CD4-positive, CD25-positive, alpha-beta regulatory T cell (primary cell): ENCODE measurements around the gene RAD51B. TPM values are rescaled to one million over a fixed set of nuclear protein-coding genes. Genes with fewer than 3 reads are reported as not detected.

Experiments used
- ATAC-seq, 2 donors: fragments of 150-1000 bp; cut with Tn5 transposase; one replicate each; pipeline ENCODE4 v1.10.0; 2021; ENCODE audit warnings: low read depth in 2 of 2, moderate number of reproducible peaks in 2 of 2, moderate library complexity in 1 of 2
- DNase-seq, 3 donors: peaks; one replicate each; pipeline versions ENCODE4 v3.0.0 to v3.0.0-alpha.2; 2012 to 2022; ENCODE audit warnings: mixed read lengths in 1 of 3
- H3K27ac ChIP-seq: one replicate; pipeline ENCODE4 v1.7.0; 2013; ENCODE audit warnings: mild to moderate bottlenecking, low read length; ENCODE audit not compliant: insufficient read depth, poor library complexity, severe bottlenecking
- H3K27me3 ChIP-seq: one replicate; pipeline ENCODE4 v1.7.0; 2013; ENCODE audit warnings: low read length; ENCODE audit not compliant: control insufficient read depth, insufficient read depth
- H3K36me3 ChIP-seq: one replicate; pipeline ENCODE4 v1.7.0; 2013; ENCODE audit warnings: mild to moderate bottlenecking, low read length, moderate library complexity; ENCODE audit not compliant: control insufficient read depth, insufficient read depth
- H3K4me1 ChIP-seq: 2 replicates; pipeline ENCODE4 v1.7.0; 2013; ENCODE audit warnings: mild to moderate bottlenecking, low read length; ENCODE audit not compliant: insufficient read depth, control insufficient read depth, poor library complexity, severe bottlenecking
- H3K4me3 ChIP-seq: one replicate; pipeline ENCODE4 v1.7.0; 2013; ENCODE audit warnings: low read depth, mild to moderate bottlenecking, low read length, moderate library complexity
- H3K9me3 ChIP-seq, 2 experiments: 1 replicate in 1 of 2; 2 replicates in 1 of 2; pipeline ENCODE4 v1.7.0; 2013; ENCODE audit warnings: low read length in 2 of 2, mild to moderate bottlenecking in 1 of 2, moderate library complexity in 1 of 2; ENCODE audit not compliant: control insufficient read depth in 2 of 2
- H3K27ac Mint-ChIP-seq, 3 donors: one replicate each; pipeline ENCODE4 v1.8.0; 2020 to 2022; ENCODE audit warnings: mild to moderate bottlenecking in 3 of 3, mixed read lengths in 3 of 3, moderate library complexity in 2 of 3
- H3K27me3 Mint-ChIP-seq: one replicate; pipeline ENCODE4 v1.8.0; 2022; ENCODE audit warnings: mild to moderate bottlenecking, mixed read lengths
- H3K36me3 Mint-ChIP-seq: one replicate; pipeline ENCODE4 v1.8.0; 2020; ENCODE audit warnings: mixed read lengths
- H3K4me1 Mint-ChIP-seq, 4 donors: one replicate each; pipeline ENCODE4 v1.8.0; 2020 to 2022; ENCODE audit warnings: mixed read lengths in 4 of 4, mild to moderate bottlenecking in 1 of 4
- H3K4me3 Mint-ChIP-seq, 4 donors: one replicate each; pipeline ENCODE4 v1.8.0; 2020 to 2022; ENCODE audit warnings: mild to moderate bottlenecking in 4 of 4, mixed read lengths in 4 of 4, moderate library complexity in 3 of 4
- H3K9me3 Mint-ChIP-seq, 7 donors: one replicate each; pipeline ENCODE4 v1.8.0; 2020 to 2022; ENCODE audit warnings: mixed read lengths in 7 of 7, mild to moderate bottlenecking in 3 of 7, moderate library complexity in 2 of 7
- polyA plus RNA-seq, 4 donors: library from polyadenylated mRNA; unstranded; fragments of 300-500 nt; fragmentation: Illumina TruSeq; gene quantifications; one replicate each; pipeline ENCODE4 v1.2.3, GENCODE V29; 2021
- total RNA-seq: library from RNA; stranded (reverse); gene quantifications from one replicate; pipeline ENCODE4 v1.2.3, GENCODE V29; 2022

The RAD51B gene
- total and polyA plus RNA-seq, 5 donors from 2014 or later: 19.1 to 40.2 (median 28.1) TPM

DNA sequence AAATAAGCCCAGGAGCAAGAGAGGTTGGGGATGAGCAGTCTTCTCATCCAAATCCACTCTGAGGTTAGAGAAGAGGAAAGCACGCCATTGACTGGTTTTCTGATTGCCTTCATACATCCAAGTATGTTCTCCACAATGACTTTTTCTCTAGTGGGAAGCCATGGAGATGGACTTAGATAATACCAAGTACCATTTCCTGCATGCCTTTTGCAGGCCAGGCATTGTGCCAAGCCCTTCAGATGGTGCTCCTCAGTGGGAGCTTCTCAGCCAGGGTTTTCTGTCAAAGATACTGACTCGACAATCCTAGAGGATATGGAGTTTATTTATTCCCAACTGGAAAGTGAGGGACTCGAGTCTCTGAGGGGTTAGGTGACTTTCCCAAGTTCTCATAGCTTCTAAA is 755.3 kb downstream of the RAD51B start:
- DNase-seq (no peak), ATAC-seq (no peak)
- Histone ChIP-seq H3K4me1 (no peaks in the 10 kb centered on the region), H3K4me3 (no peak overlapping the region), H3K36me3 (no peaks in the 10 kb centered on the region), H3K27me3 (no peaks in the 10 kb centered on the region), H3K27ac (no peak overlapping the region), H3K9me3 (no peaks in the 10 kb centered on the region)
- no peak overlapping the region for H3K4me3 Mint-ChIP-seq
- H3K9me3 Mint-ChIP-seq: peaks cover 0 to 1% (median 0%) of the 10 kb centered on the region in 7 donors
- no peak overlapping the region for H3K27ac Mint-ChIP-seq
- H3K36me3 Mint-ChIP-seq: no peaks in the 10 kb centered on the region
- H3K4me1 Mint-ChIP-seq: peaks cover 0 to 4% (median 0%) of the 10 kb centered on the region in 4 donors
- no peaks in the 10 kb centered on the region for H3K27me3 Mint-ChIP-seq

DNA sequence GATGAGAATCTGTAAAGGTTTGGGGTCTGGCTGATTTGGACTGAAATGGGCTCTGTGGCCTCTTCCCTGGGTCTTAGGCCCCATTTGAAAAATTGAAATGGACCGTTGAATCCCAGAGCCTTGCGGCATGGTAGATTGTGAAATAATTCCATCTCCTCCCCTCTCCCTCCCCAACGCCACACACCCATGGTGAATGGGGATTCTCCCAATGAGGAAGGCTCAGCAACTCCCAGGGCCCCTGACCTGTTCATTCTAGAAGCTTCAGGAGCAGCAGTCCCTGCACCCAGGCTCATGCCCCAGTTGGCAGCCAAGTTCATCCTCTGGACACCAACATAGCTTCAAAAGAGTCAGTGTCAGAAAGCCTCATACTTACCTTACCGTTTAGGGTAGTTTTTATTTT is 755.8 kb downstream of the RAD51B start:
- Histone ChIP-seq H3K27me3 (no peaks in the 10 kb centered on the region), H3K4me3 (no peak overlapping the region), H3K9me3 (no peaks in the 10 kb centered on the region), H3K36me3 (no peaks in the 10 kb centered on the region), H3K4me1 (no peaks in the 10 kb centered on the region), H3K27ac (no peak overlapping the region)
- Mint-ChIP-seq H3K27me3 (no peaks in the 10 kb centered on the region), H3K9me3 (peaks cover 0 to 1% (median 0%) of the 10 kb centered on the region in 7 donors), H3K36me3 (no peaks in the 10 kb centered on the region), H3K4me3 (no peak overlapping the region), H3K4me1 (peaks cover 0 to 4% (median 0%) of the 10 kb centered on the region in 4 donors), H3K27ac (no peak overlapping the region)
- ATAC-seq (no peak), DNase-seq (no peak)

DNA sequence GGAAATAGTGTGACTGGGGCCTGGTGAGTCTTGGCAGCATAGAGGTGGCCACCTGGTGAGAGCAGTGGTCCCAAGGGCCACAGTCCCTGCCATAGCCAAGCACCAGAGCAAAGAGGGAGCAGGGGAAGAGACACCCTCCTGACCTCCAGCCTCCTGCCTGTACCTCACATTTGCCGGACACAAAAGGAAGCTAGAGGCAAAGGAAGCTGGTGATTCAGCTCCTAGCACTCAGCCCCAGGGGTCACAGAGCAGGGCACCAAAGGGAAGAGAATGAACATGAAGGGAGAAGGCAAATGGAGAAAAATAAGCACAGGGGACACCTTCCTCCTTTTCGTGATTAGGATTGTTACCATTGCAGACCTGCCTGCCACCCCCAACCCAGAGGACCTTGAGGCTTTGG is 756.5 kb downstream of the RAD51B start:
- Histone ChIP-seq H3K36me3 (no peaks in the 10 kb centered on the region), H3K27me3 (no peaks in the 10 kb centered on the region), H3K27ac (no peak overlapping the region), H3K9me3 (no peaks in the 10 kb centered on the region), H3K4me3 (no peak overlapping the region), H3K4me1 (no peaks in the 10 kb centered on the region)
- Mint-ChIP-seq H3K27me3 (no peaks in the 10 kb centered on the region), H3K36me3 (no peaks in the 10 kb centered on the region), H3K27ac (no peak overlapping the region), H3K9me3 (peaks cover 0 to 2% (median 0%) of the 10 kb centered on the region in 7 donors), H3K4me1 (peaks cover 0 to 4% (median under 1%) of the 10 kb centered on the region in 4 donors), H3K4me3 (no peak overlapping the region)
- ATAC-seq (no peak), DNase-seq (no peak)

DNA sequence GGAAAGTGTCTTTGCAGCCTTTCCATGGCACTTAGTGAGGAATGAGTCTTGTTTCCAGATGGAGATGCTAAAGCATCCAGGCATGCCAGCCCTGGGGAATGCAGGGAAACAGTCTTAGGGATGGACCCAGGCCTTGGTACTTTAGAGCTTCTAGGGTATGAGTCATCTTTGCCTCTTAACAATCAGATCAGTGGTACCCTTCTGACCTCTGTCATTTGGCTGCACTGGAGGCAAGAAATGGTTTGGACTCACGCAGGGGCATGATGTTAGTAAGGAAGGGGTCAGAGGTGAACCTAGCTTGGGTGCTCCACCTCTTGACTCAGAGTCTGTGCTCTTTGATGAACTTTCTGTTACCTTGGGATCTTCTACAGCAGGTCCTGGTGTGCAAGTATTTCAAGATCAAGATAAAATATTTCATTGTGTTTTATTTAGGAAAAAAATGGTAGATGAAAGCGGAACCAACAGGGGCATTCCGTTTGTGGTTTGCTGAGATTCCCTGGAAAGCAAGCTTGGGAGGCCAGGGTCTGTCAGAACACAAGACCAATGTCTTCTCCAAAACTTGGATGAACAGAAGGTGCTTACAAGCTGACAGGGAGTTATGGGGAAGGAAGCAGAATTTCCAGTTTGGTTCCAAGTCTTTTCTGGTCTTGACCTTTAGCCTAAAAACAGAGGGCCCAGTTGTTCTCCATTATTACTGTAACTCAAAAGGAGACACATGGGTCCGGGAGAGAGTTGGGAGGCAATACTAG is 757.1 kb downstream of the RAD51B start:
- Mint-ChIP-seq H3K36me3 (no peaks in the 10 kb centered on the region), H3K4me3 (no peak overlapping the region), H3K27me3 (no peaks in the 10 kb centered on the region), H3K9me3 (peaks cover 0 to 2% (median 0%) of the 10 kb centered on the region in 7 donors), H3K4me1 (peaks cover 0 to 4% (median under 1%) of the 10 kb centered on the region in 4 donors), H3K27ac (no peak overlapping the region)
- no peaks in the 10 kb centered on the region for H3K4me1 ChIP-seq
- H3K36me3 ChIP-seq: no peaks in the 10 kb centered on the region
- no peaks in the 10 kb centered on the region for H3K27me3 ChIP-seq
- no peaks in the 10 kb centered on the region for H3K9me3 ChIP-seq
- no peak for ATAC-seq
- no peak overlapping the region for H3K4me3 ChIP-seq
- DNase-seq: no peak
- no peak overlapping the region for H3K27ac ChIP-seq

DNA sequence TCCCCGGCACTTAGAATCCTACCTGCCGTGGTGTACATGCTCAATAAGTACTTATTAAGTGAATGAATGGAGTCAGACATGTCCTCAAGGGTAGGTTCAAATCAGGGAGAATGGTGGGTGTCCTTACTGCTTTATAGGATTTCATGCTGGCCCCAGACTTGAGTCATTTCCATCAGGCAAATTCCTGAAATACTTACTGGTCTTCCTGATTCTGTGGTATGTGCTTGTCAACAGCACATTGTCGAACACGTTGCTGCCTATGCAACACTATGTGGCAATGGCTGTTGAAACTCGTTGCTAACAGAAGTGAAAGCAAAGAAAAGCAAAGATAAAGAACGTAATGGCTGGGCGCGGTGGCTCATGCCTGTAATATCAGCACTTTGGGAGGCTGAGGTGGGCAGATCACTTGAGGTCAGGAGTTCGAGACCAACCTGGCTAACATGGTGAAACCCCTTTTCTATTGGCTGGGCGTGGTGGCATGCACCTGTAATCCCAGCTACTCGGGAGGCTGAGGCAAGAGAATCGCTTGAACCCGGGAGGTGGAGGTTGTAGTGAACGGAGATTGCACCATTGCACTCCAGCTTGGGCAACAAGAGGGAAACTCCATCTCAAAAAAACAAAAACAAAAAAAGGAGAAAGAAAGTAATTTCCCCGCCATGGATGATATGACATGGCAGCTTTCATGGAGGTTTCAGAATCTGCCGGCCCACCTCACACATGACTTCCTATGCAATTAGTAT is 758.4 kb downstream of the RAD51B start:
- Histone ChIP-seq H3K36me3 (no peaks in the 10 kb centered on the region), H3K27ac (no peak overlapping the region), H3K4me3 (no peak overlapping the region), H3K4me1 (no peaks in the 10 kb centered on the region), H3K27me3 (no peaks in the 10 kb centered on the region), H3K9me3 (no peaks in the 10 kb centered on the region)
- H3K27ac Mint-ChIP-seq: peak overlapping the region in 1 of 3 donors; percentile 9
- H3K27me3 Mint-ChIP-seq: no peaks in the 10 kb centered on the region
- H3K9me3 Mint-ChIP-seq: peaks cover 0 to 3% (median 0%) of the 10 kb centered on the region in 7 donors
- ATAC-seq: no peak
- peaks cover 0 to 4% (median under 1%) of the 10 kb centered on the region in 4 donors for H3K4me1 Mint-ChIP-seq
- no peak for DNase-seq
- H3K36me3 Mint-ChIP-seq: no peaks in the 10 kb centered on the region
- no peak overlapping the region for H3K4me3 Mint-ChIP-seq

DNA sequence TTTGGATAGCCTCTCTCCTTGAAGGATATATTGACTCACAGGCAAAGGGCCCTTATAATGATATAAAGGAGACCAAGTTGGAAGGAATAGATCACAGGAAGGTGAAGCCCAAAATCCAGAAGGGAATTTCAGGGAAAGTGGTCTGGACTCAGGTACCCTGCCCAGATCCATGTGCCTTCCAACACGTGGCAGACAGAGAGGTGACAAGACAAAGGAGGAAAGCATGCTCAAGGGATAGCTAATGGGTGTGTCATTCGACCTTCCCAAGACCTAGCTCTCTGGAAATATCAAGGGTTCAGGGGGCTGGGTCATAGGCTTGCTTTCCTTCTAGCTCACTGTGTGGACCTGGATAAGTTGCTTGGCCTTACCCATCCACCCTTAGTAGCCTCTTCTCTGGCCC is 759.0 kb downstream of the RAD51B start:
- H3K27ac Mint-ChIP-seq: no peak overlapping the region
- ATAC-seq: no peak
- H3K4me3 Mint-ChIP-seq: no peak overlapping the region

DNA sequence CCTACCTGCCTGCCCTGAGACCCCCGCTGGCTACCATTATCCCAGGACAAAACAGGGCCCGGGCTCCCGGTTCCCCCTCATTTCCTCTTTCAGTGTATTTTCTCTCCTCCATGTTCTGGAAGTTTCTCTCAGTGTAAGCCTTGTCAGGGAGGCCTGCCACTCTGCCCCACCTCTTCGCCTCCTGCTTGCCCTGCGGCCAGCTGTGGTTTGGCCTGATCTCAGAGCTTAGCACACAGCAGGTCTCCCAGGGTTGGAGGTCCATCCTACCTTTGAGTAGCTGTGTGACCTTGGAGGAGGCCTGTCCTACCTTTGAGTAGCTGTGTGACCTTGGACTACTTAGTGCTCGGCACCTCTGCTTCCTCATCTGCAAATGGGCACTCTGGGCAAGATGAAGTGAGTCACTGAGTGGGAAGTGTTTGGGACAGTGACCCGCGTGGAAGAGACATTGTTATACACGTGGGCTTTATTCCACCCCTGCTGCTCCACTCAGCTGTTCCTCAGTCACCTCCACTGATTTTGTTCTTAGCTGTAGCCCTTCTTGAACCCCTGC is 760.6 kb downstream of the RAD51B start:
- DNase-seq: no peak
- no peak overlapping the region for H3K4me3 Mint-ChIP-seq
- no peaks in the 10 kb centered on the region for H3K27me3 Mint-ChIP-seq
- H3K9me3 Mint-ChIP-seq: peaks cover 0 to 3% (median 1%) of the 10 kb centered on the region in 7 donors
- Histone ChIP-seq H3K4me3 (no peak overlapping the region), H3K27me3 (no peaks in the 10 kb centered on the region), H3K9me3 (no peaks in the 10 kb centered on the region), H3K27ac (no peak overlapping the region), H3K36me3 (no peaks in the 10 kb centered on the region), H3K4me1 (no peaks in the 10 kb centered on the region)
- peak overlapping the region in 2 of 3 donors; percentile 22 to 42 for H3K27ac Mint-ChIP-seq
- no peak for ATAC-seq
- H3K36me3 Mint-ChIP-seq: no peaks in the 10 kb centered on the region
- peaks cover 0 to 4% (median under 1%) of the 10 kb centered on the region in 4 donors for H3K4me1 Mint-ChIP-seq

More for the DNA sequence above, 759.0 kb downstream of the RAD51B start:
- H3K27ac ChIP-seq: no peak overlapping the region
- H3K4me3 ChIP-seq: no peak overlapping the region
- no peaks in the 10 kb centered on the region for H3K9me3 ChIP-seq
- H3K36me3 ChIP-seq: no peaks in the 10 kb centered on the region
- H3K27me3 ChIP-seq: no peaks in the 10 kb centered on the region
- Mint-ChIP-seq H3K9me3 (peaks cover 0 to 3% (median 0%) of the 10 kb centered on the region in 7 donors), H3K4me1 (peaks cover 0 to 4% (median under 1%) of the 10 kb centered on the region in 4 donors), H3K36me3 (no peaks in the 10 kb centered on the region), H3K27me3 (no peaks in the 10 kb centered on the region)
- no peak for DNase-seq
- no peaks in the 10 kb centered on the region for H3K4me1 ChIP-seq
